Activated CD8-positive, alpha-beta memory T cell treated with anti-CD3 and anti-CD28 coated beads for 4 hours (primary cell): Measurements from ENCODE around the gene ZNF318.
"Not testable (repeated sequence)": the region's sequence is repeated elsewhere in the genome, so short reads cannot be mapped to it uniquely, and the experiment has no call there.

ENCODE experiments used
- DNase-seq, 2 donors: peaks; one replicate each; pipeline ENCODE4 v3.0.0-alpha.2; 2020; ENCODE audit warnings: low read depth in 2 of 2

The ZNF318 gene

DNA sequence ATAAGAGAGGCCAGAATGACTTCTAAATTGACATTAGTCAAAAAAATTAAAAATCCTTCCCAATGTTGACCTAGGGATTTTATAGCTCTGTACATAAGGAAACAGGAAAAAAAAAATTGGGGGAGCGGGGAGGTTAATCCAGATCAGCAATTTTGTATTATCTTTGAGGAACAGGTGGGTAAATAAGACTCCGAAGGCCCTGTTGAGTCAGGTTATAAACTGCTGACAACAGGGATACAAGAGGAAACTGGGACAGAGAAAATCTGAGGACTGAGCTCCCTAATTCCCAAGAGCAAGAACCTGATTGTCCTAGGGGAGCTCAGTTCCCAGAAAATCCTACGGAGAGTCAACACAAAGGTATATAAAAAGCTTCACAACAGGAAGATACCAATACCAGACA, 34.0 kb downstream of the ZNF318 start:
- no peak for DNase-seq

- no peak for DNase-seq
These were observed 34.9 kb downstream of the ZNF318 start for GRCh38 chr6:43334466-43335095.

DNA sequence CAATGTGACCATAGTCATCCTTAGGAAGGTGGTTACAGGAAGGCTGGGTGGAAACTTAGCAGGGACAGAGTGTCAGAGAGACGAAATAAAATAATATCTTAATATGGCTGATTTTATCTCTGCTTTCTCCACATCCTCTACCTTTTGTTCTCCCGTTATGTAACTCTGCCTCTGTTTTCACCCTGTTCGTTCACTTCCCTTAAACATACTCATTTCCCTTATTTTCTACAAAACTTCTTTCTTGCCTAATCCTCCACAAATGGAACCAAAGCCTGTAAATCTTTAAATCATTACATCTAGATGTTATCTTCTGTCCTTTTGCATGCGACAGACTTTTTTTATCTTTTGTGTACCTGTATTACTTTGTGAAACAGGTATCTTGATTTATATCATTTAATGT, 37.6 kb downstream of the ZNF318 start:
- no peak for DNase-seq

DNA sequence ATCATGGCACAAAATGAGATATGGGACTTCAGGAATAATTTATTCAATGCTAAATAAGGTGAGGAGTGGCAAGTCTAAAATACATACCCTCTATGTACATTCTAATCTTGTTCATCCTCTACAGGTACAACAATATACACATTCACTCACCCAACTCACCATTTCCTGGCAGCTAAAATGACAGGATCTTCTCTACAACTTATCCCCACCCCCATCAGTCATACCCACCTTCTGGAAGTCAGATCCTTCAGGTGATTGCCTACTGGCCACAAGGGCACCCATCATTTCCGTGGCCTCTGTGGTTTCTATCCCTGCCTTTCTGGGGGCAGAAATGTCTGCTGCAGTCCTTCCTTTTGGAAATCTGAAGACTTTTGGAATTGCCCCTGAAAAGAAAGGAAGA, 38.0 kb downstream of the ZNF318 start:
- no peak for DNase-seq

GRCh38 chr6:43328528-43328927, 40.9 kb downstream of the ZNF318 start:
- DNase-seq = no peak

DNA sequence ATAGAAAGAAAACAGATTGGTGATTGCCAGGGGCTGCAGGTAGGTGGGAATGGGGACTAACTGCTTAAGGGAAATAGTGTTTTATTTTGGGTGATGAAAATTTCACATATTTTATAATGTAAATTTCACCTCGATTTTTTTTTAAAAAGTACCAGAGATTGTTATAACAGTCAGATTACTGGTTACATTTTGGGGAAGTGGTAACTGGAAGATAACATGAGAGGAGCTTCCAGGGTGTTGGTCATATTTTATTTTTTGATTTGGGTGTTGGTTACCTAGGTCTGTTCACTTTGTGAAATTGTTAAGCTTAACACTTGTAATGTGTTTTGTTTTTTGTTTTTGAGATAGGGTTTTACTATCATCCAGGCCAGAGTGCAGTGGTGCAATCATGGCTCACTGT, 43.6 kb downstream of the ZNF318 start:
- no peak for DNase-seq

- DNase-seq = no peak
These were observed 51.4 kb downstream of the ZNF318 start for GRCh38 chr6:43318011-43318410.

DNA sequence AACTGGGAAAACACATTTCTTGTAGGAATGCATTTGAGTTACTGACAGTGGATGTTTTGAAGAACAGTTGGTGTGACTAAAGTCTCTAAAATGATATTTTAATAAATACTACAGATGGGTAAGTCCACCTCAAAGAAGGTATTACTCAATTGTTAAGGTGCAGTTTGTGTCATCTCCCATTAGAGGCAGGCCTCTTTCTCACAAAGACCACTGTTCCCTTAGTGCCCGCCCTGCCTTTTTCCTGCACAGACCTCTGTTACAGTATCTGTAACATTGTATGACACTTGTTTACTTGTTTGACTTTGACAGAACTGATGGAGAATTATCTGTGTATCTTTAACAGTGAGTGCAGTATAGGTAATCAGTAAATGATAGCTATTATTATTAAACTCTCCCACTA, 55.6 kb downstream of the ZNF318 start:
- DNase-seq = no peak

DNA sequence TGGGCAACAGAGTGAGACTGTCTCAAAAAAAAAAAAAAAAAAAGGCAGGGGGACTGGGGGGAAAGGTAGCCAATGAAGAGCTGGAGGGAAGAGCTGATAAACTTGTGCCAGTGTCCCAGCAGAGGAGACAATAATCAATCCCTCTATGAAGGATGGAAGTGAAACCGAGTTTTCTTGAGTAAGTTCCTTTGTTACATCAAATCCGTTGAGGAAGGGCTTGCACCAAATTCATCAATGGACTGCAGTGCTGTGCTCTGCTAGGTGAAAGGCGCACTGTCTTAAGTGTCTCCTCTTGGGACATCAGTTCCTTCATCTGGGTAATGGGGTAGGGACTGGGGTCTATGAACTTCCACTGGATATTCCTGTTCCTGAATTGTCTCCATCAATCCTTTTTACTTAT, 57.8 kb downstream of the ZNF318 start:
- no peak for DNase-seq

- DNase-seq = no peak
These were observed 58.8 kb downstream of the ZNF318 start for GRCh38 chr6:43310624-43311023.

- no peak for DNase-seq
These were observed 59.3 kb downstream of the ZNF318 start for GRCh38 chr6:43310134-43310533.

DNA sequence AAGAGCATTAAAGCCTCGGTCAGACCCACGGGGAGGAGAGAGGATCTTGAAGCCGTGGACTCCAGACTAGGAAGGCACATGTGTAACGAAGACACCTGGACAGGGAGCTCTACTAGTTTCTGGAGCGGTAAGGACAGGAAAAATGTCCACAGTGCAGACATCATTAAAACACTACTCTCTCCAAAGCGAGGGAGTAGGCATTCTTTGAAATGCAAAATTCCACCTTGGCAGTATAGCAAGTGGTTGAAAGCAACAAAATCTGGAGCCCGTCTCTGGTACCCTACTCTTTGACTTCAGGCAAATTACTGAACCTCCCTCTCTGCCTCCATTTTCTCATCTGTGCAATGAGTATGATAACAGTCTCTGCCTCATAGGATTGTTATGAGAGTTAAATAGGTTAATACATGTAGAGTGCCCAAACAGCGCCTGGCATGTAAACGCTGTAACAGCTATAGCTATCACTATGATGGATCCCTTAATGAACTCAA, 60.4 kb downstream of the ZNF318 start:
- no peak for DNase-seq

DNA sequence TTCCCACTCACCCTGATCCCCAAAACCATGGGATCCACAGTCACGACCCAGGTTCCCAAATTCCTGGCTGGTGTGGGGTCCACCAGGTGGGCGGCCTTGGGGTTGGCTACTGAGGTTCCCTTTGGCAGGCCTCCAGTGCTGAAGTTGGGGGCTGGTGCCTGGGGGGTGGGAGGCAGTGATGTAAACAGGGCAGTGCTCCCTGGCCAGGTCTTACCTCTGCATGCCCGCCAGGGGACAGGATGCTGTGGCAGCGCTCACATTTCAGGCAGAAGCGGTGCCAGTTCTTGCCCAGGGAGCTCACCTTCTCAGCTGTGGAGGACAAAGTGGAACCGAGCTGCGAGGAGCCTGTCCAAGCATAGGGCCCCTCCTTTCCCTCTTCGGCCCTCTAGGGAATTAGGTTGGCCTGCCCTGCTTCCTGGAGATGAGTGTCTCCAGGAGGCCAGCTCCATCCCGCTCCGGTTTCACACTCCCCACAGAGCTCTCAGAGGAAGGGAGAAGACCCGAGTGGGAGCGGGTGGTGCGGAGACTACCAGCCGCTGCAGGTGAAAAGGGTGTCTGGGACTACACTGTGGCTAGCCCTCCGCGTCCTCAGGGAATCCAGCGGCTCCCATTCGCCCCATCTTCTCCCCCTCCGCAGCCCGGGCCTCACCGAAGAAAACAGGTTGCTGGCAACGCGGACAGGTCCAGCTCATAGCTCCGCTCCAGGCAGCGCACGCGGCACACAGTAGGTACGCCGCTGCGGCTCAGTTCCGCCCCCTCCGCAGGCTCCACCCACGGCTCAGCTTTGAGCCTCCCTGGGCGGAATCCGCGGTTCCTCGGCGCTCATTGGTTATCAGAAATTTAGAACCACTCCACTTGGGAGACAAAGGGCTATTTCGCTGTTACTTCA, 61.1 kb downstream of the ZNF318 start, which contains the start of gene CRIP3:
CRIP3 (minus strand) TSS at position 726 of the 889 bp plus-strand sequence; CDS start at position 692, 34 bp downstream.
- DNase-seq = peak in 1 of 2 donors; percentile 13

DNA sequence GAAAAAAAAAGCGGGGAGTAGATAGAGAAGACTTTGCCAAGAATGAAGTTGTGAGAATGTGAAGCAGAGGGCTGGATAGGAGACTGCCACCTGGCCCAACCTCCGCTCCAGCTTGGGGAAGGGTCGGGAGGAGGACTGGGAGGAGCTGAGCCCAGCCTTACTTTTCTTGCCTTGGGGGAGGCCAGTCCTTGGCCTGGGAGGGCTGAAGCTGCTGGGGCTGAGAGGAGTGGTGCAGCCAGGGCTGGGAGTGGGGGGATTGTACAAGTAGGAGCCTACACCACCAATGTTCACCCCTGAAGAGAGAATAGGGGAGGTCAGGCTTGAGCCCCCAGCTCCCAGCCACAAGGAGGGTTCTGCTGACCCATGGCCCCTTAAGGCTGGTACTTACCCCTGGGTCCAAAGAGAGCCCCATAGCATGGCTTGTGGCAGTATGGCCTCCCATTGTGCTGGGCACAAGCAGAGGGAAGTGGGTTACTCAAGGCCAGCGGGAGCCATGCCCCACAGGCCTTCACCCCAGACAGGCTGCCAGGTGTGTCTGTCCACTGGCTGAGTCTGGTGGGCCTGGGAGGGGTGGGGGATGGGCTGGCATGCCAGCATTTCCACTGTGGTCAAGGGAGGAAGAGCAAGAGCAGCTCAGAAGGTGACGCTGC, 61.9 kb downstream of the ZNF318 start:
- DNase-seq = no peak

DNA sequence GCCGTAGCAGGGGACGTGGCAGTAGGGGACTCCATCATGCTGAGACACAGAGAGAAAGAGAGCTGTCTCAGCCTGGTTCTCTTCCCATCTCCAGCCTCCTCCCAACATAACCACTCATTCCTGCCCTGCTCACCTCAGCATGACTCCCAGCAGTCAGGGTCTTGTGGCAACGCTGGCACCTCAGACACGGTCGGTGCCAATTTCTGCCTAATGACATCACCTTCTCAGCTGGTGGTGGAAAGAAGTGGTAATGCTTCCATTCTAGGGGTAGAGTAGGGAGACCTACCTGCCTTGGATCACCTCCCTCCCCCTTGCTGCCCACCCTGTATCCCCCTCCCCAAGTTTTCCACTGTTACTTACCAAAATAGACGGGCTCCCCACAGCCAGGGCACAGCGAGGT, 63.4 kb downstream of the ZNF318 start:
- DNase-seq = no peak

DNA sequence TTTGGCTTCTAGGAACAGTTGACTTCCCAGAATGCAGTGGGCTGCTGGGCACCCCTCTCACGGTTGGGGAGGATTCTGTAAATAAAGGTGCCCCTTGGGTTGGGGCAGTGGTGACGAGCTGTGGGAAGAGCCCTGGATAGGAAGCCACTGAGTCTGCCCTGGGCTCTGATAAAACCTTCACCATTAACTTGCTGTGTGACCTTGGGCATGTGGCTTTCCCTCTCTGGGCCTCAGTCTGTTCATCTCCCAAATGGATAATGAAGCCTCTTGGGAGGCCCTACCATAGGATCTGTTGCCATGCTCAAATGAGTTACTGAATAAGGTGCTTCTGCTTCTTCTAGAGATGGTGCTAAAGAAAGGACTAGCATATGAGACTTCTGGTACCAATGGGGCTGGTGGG, 64.6 kb downstream of the ZNF318 start:
- no peak for DNase-seq

DNA sequence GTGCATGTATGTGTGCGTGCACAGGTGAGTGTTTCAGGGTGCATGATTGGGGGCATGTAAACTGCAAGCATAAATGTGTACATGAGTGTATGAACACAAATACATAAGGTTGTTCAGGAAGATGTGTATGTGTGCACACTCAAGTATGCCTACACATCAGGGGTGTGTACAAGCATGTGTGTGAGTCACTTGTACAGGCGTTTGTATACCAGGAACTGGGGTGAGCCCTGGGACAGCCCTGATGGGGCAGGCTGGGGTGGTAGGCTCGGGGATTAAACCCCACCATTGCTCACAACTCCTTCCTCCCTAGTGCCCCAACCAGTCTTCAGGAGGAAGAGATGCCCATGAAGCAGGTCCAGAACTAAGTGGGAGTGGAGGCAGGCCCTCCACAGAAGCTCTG, 65.1 kb downstream of the ZNF318 start:
- no peak for DNase-seq

GRCh38 chr6:43303751-43304331, 65.6 kb downstream of the ZNF318 start:
- no peak for DNase-seq

GRCh38 chr6:43303006-43303405, 66.4 kb downstream of the ZNF318 start:
- DNase-seq = not testable (repeated sequence)

DNA sequence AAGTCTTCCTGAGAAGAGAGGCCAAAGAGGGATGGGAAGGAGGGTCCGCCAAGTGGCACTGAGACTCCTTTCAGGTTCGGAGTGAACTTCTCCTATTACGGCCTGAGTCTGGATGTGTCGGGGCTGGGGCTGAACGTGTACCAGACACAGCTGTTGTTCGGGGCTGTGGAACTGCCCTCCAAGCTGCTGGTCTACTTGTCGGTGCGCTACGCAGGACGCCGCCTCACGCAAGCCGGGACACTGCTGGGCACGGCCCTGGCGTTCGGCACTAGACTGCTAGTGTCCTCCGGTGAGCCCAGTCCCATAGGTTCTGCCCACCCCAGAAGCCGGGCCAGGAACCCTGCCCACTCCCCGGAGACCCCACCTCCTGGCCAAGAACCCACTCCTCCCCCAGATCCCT, 67.3 kb downstream of the ZNF318 start:
- no peak for DNase-seq

DNA sequence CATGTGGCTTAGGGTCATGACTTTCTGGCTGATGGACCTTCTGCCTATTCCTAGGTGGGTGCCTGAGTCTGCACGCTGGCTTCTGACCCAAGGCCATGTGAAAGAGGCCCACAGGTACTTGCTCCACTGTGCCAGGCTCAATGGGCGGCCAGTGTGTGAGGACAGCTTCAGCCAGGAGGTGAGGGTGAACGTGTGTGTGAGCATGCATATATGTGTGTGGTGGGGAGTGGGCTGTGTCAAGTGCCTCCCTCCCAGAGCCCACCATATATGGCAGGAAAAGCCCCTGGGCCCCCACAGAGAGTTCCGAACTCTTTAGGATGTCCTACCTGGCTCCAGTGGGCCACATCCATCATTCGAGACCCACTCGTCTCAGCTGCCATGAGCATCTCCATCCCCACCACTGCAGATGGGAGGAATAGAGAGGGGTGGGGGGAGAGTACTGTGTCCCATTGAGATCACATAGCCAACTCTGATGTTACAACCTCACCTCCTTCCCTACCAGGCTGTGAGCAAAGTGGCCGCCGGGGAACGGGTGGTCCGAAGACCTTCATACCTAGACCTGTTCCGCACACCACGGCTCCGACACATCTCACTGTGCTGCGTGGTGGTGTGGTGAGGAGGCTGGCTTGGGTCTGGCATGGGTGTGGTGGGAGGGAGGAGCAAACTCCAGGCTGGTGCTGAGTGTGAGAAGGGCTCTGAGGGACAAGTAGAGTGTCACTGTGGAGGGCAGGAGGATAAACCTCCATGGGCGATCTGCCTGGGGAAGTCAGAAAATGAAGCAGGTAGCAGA, 68.2 kb downstream of the ZNF318 start:
- DNase-seq = no peak
